CD4-positive, alpha-beta T cell (primary cell): Measurements from ENCODE around the gene CHST14. TPM values are rescaled to one million over a fixed set of nuclear protein-coding genes. Genes with fewer than 3 reads are reported as not detected.

ENCODE experiments used
- ATAC-seq: fragments of 200-7000 bp; cut with Tn5 transposase; one replicate; pipeline ENCODE4 v1.10.0; 2022; ENCODE audit warnings: mild to moderate bottlenecking; ENCODE audit not compliant: poor library complexity
- CTCF ChIA-PET: fragments of 350-600 bp; sonication (Branson Sonifier 250); formaldehyde crosslinking; loops from one replicate; lab custom pipeline; 2021; ENCODE audit warnings: antibody characterized with exemption, inconsistent platforms; lab: Charles Lee
- POLR2A ChIA-PET: fragments of 350-600 bp; sonication (Branson Sonifier 250); formaldehyde crosslinking; loops from one replicate; lab custom pipeline; 2021; ENCODE audit warnings: antibody characterized with exemption, inconsistent platforms; lab: Charles Lee
- DNase-seq, 14 experiments: peaks; one replicate each; pipeline ENCODE4 v3.0.0-alpha.2; 2013 to 2020; ENCODE audit warnings: mixed read lengths in 2 of 14
- H3K27ac ChIP-seq, 2 donors: one replicate each; pipeline versions ENCODE4 v1.5.1 to v1.7.0; 2013; ENCODE audit warnings: low read length in 2 of 2, low read depth in 1 of 2, mild to moderate bottlenecking in 1 of 2
- H3K27me3 ChIP-seq, 2 experiments: 1 replicate in 1 of 2; 2 replicates in 1 of 2; pipeline versions ENCODE4 v1.6.1 to v1.7.0; 2013; ENCODE audit warnings: low read length in 2 of 2, control low read depth in 1 of 2, mild to moderate bottlenecking in 1 of 2, moderate library complexity in 1 of 2; ENCODE audit not compliant: insufficient read depth in 2 of 2, control insufficient read depth in 1 of 2
- H3K36me3 ChIP-seq: one replicate; pipeline ENCODE4 v1.6.1; 2013; ENCODE audit warnings: low read length, control low read depth; ENCODE audit not compliant: insufficient read depth
- H3K4me1 ChIP-seq: one replicate; pipeline ENCODE4 v1.6.1; 2013; ENCODE audit warnings: low read length, control low read depth; ENCODE audit not compliant: insufficient read depth
- H3K4me3 ChIP-seq: one replicate; pipeline ENCODE4 v1.5.1; 2013; ENCODE audit warnings: mild to moderate bottlenecking, low read length, moderate library complexity
- H3K9me3 ChIP-seq, 2 experiments: 1 replicate in 1 of 2; 2 replicates in 1 of 2; pipeline versions ENCODE4 v1.6.1 to v1.7.0; 2013; ENCODE audit warnings: low read length in 2 of 2, mild to moderate bottlenecking in 2 of 2, control low read depth in 1 of 2, moderate library complexity in 1 of 2; ENCODE audit not compliant: control insufficient read depth in 1 of 2, insufficient read depth in 1 of 2
- H3K27ac Mint-ChIP-seq: one replicate; pipeline ENCODE4 v1.8.0; 2020; ENCODE audit warnings: mixed read lengths
- H3K27me3 Mint-ChIP-seq: one replicate; pipeline ENCODE4 v1.8.0; 2021; ENCODE audit warnings: mixed read lengths
- H3K36me3 Mint-ChIP-seq: one replicate; pipeline ENCODE4 v1.8.0; 2021; ENCODE audit warnings: low read depth, mixed read lengths
- H3K4me1 Mint-ChIP-seq: one replicate; pipeline ENCODE4 v1.8.0; 2021; ENCODE audit warnings: low read depth, mixed read lengths
- H3K4me3 Mint-ChIP-seq: one replicate; pipeline ENCODE4 v1.8.0; 2020; ENCODE audit warnings: mild to moderate bottlenecking, mixed read lengths
- H3K9me3 Mint-ChIP-seq: one replicate; pipeline ENCODE4 v1.8.0; 2020; ENCODE audit warnings: mixed read lengths
- intact Hi-C, 2 experiments: fragments of 100-400 bp; cut with DNase I in 1 of 2; cut with micrococcal nuclease in 1 of 2; formaldehyde crosslinking; loops; one replicate each; pipeline versions ENCODE4 v1.15.1 to v1.9.0; 2023 to 2025; cut with DNase I, micrococcal nuclease
- total RNA-seq, 174 experiments: library from RNA in 2 of 174; stranded (reverse) in 2 of 174; gene quantifications; one replicate each; pipeline ENCODE4 v1.2.3 and lab custom pipeline; 2021 to 2026
- TF ChIP-seq, protein P1 (sequence below): fragments of 200-600 bp; IDR thresholded peaks from one replicate; pipeline ENCODE4 v1.8.0; 2022; ENCODE audit warnings: antibody characterized with exemption, mild to moderate bottlenecking

The CHST14 gene
- total RNA-seq, 2 experiments from 2014 or later = 4.6 to 5.1 TPM

DNA sequence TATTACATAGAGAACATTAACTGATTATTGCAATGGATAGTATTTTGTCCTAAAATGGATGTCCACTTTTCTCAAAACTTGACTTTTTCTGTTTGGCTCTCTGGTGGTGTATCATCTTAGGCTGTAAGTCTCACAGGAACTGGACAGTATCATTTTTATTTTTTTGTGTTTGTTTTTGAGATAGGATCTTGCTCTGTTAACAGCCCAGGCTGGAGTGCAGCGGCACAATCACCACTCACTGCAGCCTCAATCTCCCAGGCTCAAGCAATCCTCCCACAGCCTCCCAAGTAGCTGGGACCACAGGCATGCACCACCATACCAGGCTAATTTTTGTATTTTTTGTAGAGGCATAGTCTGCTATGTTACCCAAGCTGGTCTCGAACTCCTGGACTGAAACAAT, 13.1 kb downstream of the CHST14 start:
- no peaks in the 10 kb centered on the region for H3K36me3 Mint-ChIP-seq
- CTCF ChIA-PET = no interaction called here

DNA sequence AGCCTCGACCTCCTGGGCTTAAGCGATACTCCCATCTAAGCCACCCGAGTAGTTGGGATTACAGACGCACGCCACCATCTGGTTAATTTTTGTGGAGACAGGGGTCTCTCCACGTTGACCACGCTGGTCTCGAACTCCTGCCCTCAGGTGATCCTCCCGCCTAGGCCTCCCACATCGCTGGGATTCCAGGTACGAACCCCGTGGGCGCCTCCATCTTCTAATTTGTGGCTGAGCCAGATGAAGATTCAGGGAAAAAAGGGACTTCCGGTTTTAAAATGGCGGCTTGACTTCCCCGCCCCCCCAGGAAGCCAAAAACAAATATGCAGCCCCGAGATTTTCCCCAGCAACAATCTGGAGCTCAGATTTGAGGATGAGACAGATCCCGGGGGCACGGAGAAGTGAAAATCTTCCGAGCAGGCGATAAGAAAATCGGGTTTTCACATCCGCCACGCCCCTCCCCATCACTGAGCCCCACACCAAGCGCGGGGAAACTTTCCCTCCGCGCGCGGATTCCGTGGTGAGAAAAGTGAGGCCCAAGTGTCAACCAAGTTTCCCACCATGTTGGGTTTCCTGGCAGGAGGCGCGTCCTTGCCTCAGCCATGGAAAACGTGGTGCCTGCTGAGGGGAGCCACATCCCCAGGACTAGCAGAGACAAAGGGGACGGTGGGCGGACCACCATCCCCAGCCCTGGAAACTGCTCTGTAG, 15.4 kb downstream of the CHST14 start:
- no peak for ATAC-seq
- no peaks in the 10 kb centered on the region for H3K36me3 Mint-ChIP-seq

More for the DNA sequence above, 13.1 kb downstream of the CHST14 start:
- Mint-ChIP-seq H3K27ac (no peak overlapping the region), H3K27me3 (peaks cover 5% of the 10 kb centered on the region), H3K4me3 (no peak overlapping the region), H3K4me1 (no peaks in the 10 kb centered on the region), H3K9me3 (no peaks in the 10 kb centered on the region)
- DNase-seq (no peak), ATAC-seq (no peak)
- peaks cover 0 to 2% of the 10 kb centered on the region in 2 experiments for H3K27me3 ChIP-seq
- H3K36me3 ChIP-seq = no peaks in the 10 kb centered on the region
- intact Hi-C loops = no loop called here
- no peak overlapping the region for H3K27ac ChIP-seq
- H3K4me3 ChIP-seq = no peak overlapping the region
- POLR2A ChIA-PET = no interaction called here
- no peaks in the 10 kb centered on the region for H3K9me3 ChIP-seq
- H3K4me1 ChIP-seq = no peaks in the 10 kb centered on the region
- TF ChIP-seq, protein P1, sequence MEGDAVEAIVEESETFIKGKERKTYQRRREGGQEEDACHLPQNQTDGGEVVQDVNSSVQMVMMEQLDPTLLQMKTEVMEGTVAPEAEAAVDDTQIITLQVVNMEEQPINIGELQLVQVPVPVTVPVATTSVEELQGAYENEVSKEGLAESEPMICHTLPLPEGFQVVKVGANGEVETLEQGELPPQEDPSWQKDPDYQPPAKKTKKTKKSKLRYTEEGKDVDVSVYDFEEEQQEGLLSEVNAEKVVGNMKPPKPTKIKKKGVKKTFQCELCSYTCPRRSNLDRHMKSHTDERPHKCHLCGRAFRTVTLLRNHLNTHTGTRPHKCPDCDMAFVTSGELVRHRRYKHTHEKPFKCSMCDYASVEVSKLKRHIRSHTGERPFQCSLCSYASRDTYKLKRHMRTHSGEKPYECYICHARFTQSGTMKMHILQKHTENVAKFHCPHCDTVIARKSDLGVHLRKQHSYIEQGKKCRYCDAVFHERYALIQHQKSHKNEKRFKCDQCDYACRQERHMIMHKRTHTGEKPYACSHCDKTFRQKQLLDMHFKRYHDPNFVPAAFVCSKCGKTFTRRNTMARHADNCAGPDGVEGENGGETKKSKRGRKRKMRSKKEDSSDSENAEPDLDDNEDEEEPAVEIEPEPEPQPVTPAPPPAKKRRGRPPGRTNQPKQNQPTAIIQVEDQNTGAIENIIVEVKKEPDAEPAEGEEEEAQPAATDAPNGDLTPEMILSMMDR = no peak

DNA sequence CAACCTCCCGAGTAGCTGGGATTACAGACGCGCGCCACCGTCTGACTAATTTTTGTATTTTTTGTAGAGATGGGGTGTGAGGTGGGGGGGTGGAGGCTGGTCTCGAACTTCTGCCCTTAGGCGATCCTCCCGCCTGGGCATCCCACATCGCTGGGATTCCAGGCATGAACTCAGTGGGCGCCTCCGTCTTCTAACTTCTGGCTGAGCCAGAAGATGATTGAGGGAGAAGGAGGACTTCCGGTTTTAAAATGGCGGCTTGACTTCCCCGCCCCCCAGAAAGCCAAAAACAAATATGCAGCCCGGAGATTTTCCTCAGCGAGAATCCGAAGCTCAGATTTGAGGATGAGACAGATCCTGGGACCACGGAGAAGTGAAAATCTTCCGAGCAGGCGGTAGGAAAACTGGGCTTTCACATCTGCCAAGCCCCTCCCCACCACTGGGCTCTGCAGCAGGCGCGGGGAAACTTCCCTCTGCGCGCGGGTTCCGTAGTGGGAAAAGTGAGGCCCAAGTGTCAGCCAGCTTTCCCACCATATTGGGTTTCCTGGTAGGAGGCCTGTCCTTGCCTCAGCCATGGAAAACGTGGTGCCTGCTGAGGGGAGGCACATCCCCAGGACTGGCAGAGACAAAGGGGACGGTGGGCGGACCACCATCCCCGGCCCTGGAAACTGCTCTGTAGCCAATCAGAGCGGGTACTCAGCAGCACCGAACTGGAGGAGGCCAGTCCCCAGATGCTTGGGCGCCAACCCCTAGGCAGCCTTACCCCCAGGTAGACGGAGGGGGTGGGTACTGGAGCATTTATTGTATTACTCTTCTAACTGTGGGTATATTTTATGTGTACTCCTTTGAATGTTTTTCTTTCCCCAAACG, 17.3 kb downstream of the CHST14 start:
- TF ChIP-seq, protein P1 = no peak
- Histone ChIP-seq H3K36me3 (no peaks in the 10 kb centered on the region), H3K27ac (no peak overlapping the region), H3K4me3 (no peak overlapping the region), H3K9me3 (no peaks in the 10 kb centered on the region), H3K4me1 (peaks cover 5% of the 10 kb centered on the region), H3K27me3 (no peaks in the 10 kb centered on the region)
- no peak for DNase-seq
- ChIA-PET CTCF (no interaction called here), POLR2A (no interaction called here)
- peaks cover 5% of the 10 kb centered on the region for H3K27me3 Mint-ChIP-seq
- no peak overlapping the region for H3K27ac Mint-ChIP-seq
- H3K36me3 Mint-ChIP-seq = no peaks in the 10 kb centered on the region
- no peaks in the 10 kb centered on the region for H3K9me3 Mint-ChIP-seq
- intact Hi-C loops = no loop called here
- peaks cover 4% of the 10 kb centered on the region for H3K4me1 Mint-ChIP-seq
- no peak overlapping the region for H3K4me3 Mint-ChIP-seq
- ATAC-seq = no peak

More for the DNA sequence above, 15.4 kb downstream of the CHST14 start:
- Mint-ChIP-seq H3K27ac (no peak overlapping the region), H3K9me3 (no peaks in the 10 kb centered on the region), H3K4me1 (no peaks in the 10 kb centered on the region), H3K27me3 (peaks cover 5% of the 10 kb centered on the region), H3K4me3 (no peak overlapping the region)
- Histone ChIP-seq H3K27ac (no peak overlapping the region), H3K4me1 (no peaks in the 10 kb centered on the region), H3K27me3 (no peaks in the 10 kb centered on the region), H3K36me3 (no peaks in the 10 kb centered on the region), H3K9me3 (no peaks in the 10 kb centered on the region), H3K4me3 (peak overlapping the region; percentile 19)
- ChIA-PET POLR2A (no interaction called here), CTCF (no interaction called here)
- TF ChIP-seq, protein P1 = no peak
- intact Hi-C loops = no loop called here
- no peak for DNase-seq
